ENCODE data around the gene TEX19. TPM values are rescaled to one million over a fixed set of nuclear protein-coding genes. Genes with fewer than 3 reads are reported as not detected.

The TEX19 gene
- not detected for polyA plus RNA-seq (ENCODE audit: insufficient read length in 4 of 4)

GRCh38 chr17:82358465-82359350, at the start of gene TEX19:
TEX19 (plus strand) TSS chr17:82359247; CDS start chr17:82362151, 2,904 bp downstream.
- DNase-seq (ENCODE audit: low read depth in 4 of 4, low spot score in 2 of 4) = no peak

GRCh38 chr17:82309656-82310570, 49.1 kb upstream of the TEX19 start:
- DNase-seq (ENCODE audit: low read depth in 4 of 4, low spot score in 2 of 4) = no peak

GRCh38 chr17:82310877-82311276, 48.2 kb upstream of the TEX19 start:
- DNase-seq (ENCODE audit: low read depth in 4 of 4, low spot score in 2 of 4) = no peak

- DNase-seq (ENCODE audit: low read depth in 4 of 4, low spot score in 2 of 4) = no peak
These were observed 47.1 kb upstream of the TEX19 start for GRCh38 chr17:82311971-82312370.

GRCh38 chr17:82313195-82314011, 45.6 kb upstream of the TEX19 start:
- DNase-seq (ENCODE audit: low read depth in 4 of 4, low spot score in 2 of 4) = no peak

GRCh38 chr17:82314012-82314726, 44.9 kb upstream of the TEX19 start:
- no peak for DNase-seq (ENCODE audit: low read depth in 4 of 4, low spot score in 2 of 4)

GRCh38 chr17:82314727-82315605, 44.1 kb upstream of the TEX19 start:
- DNase-seq (ENCODE audit: low read depth in 4 of 4, low spot score in 2 of 4) = no peak

GRCh38 chr17:82315703-82316358, 43.2 kb upstream of the TEX19 start:
- no peak for DNase-seq (ENCODE audit: low read depth in 4 of 4, low spot score in 2 of 4)

- no peak for DNase-seq (ENCODE audit: low read depth in 4 of 4, low spot score in 2 of 4)
These were observed 42.2 kb upstream of the TEX19 start for GRCh38 chr17:82316651-82317393.

GRCh38 chr17:82317394-82318168, 41.5 kb upstream of the TEX19 start, which contains the start of gene CD7:
CD7 (minus strand) TSS chr17:82317608; CDS start chr17:82317495, 113 bp downstream.
- no peak for DNase-seq (ENCODE audit: low read depth in 4 of 4, low spot score in 2 of 4)

- DNase-seq (ENCODE audit: low read depth in 4 of 4, low spot score in 2 of 4) = no peak
These were observed 40.9 kb upstream of the TEX19 start for GRCh38 chr17:82318169-82318498.

- DNase-seq (ENCODE audit: low read depth in 4 of 4, low spot score in 2 of 4) = no peak
These were observed 40.1 kb upstream of the TEX19 start for GRCh38 chr17:82318772-82319606.

- DNase-seq (ENCODE audit: low read depth in 4 of 4, low spot score in 2 of 4) = no peak
These were observed 39.4 kb upstream of the TEX19 start for GRCh38 chr17:82319619-82320062.

GRCh38 chr17:82320140-82320840, 38.8 kb upstream of the TEX19 start:
- no peak for DNase-seq (ENCODE audit: low read depth in 4 of 4, low spot score in 2 of 4)
